Stomach (tissue), 9 donors: ENCODE results near the gene RPS6KL1. TPM values are rescaled to one million over a fixed set of nuclear protein-coding genes. Genes with fewer than 3 reads are reported as not detected.

Experiments used
- DNase-seq, 2 donors: peaks; one replicate each; pipeline versions ENCODE4 v3.0.0 to v3.0.0-alpha.2; 2013 to 2019
- H3K27ac ChIP-seq, 5 donors: fragments of 200-600 bp in 4 of 5; sonication (generic) in 4 of 5; one replicate each; pipeline ENCODE4 v1.5.1; 2013 to 2019; ENCODE audit warnings: mild to moderate bottlenecking in 1 of 5, moderate library complexity in 1 of 5
- H3K27me3 ChIP-seq, 3 donors: fragments of 200-600 bp; sonication (generic); one replicate each; pipeline ENCODE4 v1.5.1; 2017 to 2019; ENCODE audit warnings: mixed run types in 1 of 3
- H3K36me3 ChIP-seq, 4 donors: fragments of 200-600 bp; sonication (generic); 1 replicate in 3 of 4; 2 replicates in 1 of 4; pipeline ENCODE4 v1.5.1; 2016 to 2019
- H3K4me1 ChIP-seq, 4 donors: fragments of 200-600 bp; sonication (generic); one replicate each; pipeline ENCODE4 v1.5.1; 2016 to 2019
- H3K4me3 ChIP-seq, 4 donors: fragments of 200-600 bp; sonication (generic) in 3 of 4; one replicate each; pipeline ENCODE4 v1.5.1; 2016 to 2019; ENCODE audit warnings: mild to moderate bottlenecking in 1 of 4
- H3K9me3 ChIP-seq, 4 donors: fragments of 200-600 bp; sonication (generic); one replicate each; pipeline ENCODE4 v1.5.1; 2016 to 2019
- CTCF ChIP-seq, 7 experiments: fragments of 450-650 bp in 4 of 7; fragments of 200-600 bp in 3 of 7; sonication (generic) in 3 of 7; IDR thresholded peaks; one replicate each; pipeline ENCODE4 v1.5.1; 2016 to 2019; ENCODE audit warnings: antibody characterized with exemption in 7 of 7, control low read depth in 2 of 7, mild to moderate bottlenecking in 1 of 7
- EP300 ChIP-seq: sonication (generic); formaldehyde crosslinking; IDR thresholded peaks from one replicate; pipeline ENCODE4 v1.6.1; 2017; ENCODE audit warnings: antibody characterized with exemption
- POLR2A ChIP-seq, 4 donors: fragments of 450-650 bp; IDR thresholded peaks; one replicate each; pipeline ENCODE4 v1.6.1; 2016; ENCODE audit warnings: antibody characterized with exemption in 4 of 4, control low read depth in 2 of 4, mild to moderate bottlenecking in 1 of 4, moderate library complexity in 1 of 4
- POLR2AphosphoS5 ChIP-seq, 3 donors: sonication (generic); formaldehyde crosslinking; IDR thresholded peaks; one replicate each; pipeline ENCODE4 v1.6.1; 2016; ENCODE audit warnings: antibody characterized with exemption in 3 of 3
- WGBS, 5 donors: extraction: QIAGEN DNeasy Blood & Tissue Kit in 3 of 5; methylation state at CpG; one replicate each; pipeline versions ENCODE4 v1.1.5 to v1.1.7; 2013 to 2018; 5-methylcytosine and 5-hydroxymethylcytosine counted together
- intact Hi-C: fragments of 100-400 bp; cut with DNase I; formaldehyde crosslinking; loops from one replicate; pipeline ENCODE4 v1.15.1; 2023; ENCODE audit warnings: low total_unique reads
- polyA plus RNA-seq, 3 donors: library from polyadenylated mRNA; stranded (reverse); fragments of 200-250 nt; gene quantifications; one replicate each; pipeline ENCODE4 v1.2.3, GENCODE V29; 2013
- total RNA-seq, 5 donors: library from RNA; depleted of rRNA; stranded (reverse); fragments of >200 nt; gene quantifications; one replicate each; pipeline versions ENCODE4 v1.1.0 to v1.2.3, GENCODE V29; 2014 to 2016
- donor health status: healthy with polysubstance abuse.
- donor health status: Bipolar disorder and iron deficiency.
- donor health status: healthy.

Gene RPS6KL1
- total and polyA plus RNA-seq, 8 donors = 0.92 to 2.5 (median 2.0) TPM; not detected in 3

- TF ChIP-seq EP300 (no peak), POLR2A (IDR thresholded peaks at IDR 0.05) (no peak)
These were observed 56.2 kb downstream of the RPS6KL1 start for GRCh38 chr14:74866708-74867389.

GRCh38 chr14:74865156-74865555, 57.9 kb downstream of the RPS6KL1 start:
- 83 to 92% (median 88%) methylated on average over 5 of the region's 5 CpGs for WGBS, 5 donors
- Histone ChIP-seq H3K36me3 (no peaks in the 10 kb centered on the region), H3K27ac (no peak overlapping the region), H3K9me3 (no peaks in the 10 kb centered on the region), H3K4me3 (no peak overlapping the region), H3K27me3 (peaks cover 0 to 7% (median 0%) of the 10 kb centered on the region in 3 donors), H3K4me1 (peaks cover 0 to 14% (median 7%) of the 10 kb centered on the region in 4 donors)
- intact Hi-C loops = no loop called here
- no peak for DNase-seq
- TF ChIP-seq POLR2A (IDR thresholded peaks at IDR 0.05) (no peak), EP300 (no peak), CTCF (IDR thresholded peaks at IDR 0.05) (no peak), POLR2AphosphoS5 (IDR thresholded peaks at IDR 0.05) (no peak)

More at GRCh38 chr14:74866708-74867389, 56.2 kb downstream of the RPS6KL1 start:
- WGBS, 5 donors = 73 to 87% (median 79%) methylated on average over 3 of the region's 3 CpGs
- H3K4me1 ChIP-seq = peaks cover 0 to 4% (median 0%) of the 10 kb centered on the region in 4 donors
- no peaks in the 10 kb centered on the region for H3K9me3 ChIP-seq
- H3K4me3 ChIP-seq = no peak overlapping the region
- peaks cover 0 to 7% (median 0%) of the 10 kb centered on the region in 3 donors for H3K27me3 ChIP-seq
- no peak overlapping the region for H3K27ac ChIP-seq
- intact Hi-C loops = no loop called here
- H3K36me3 ChIP-seq = no peaks in the 10 kb centered on the region
- DNase-seq = no peak

- no peak for DNase-seq
- peaks cover 0 to 7% (median 0%) of the 10 kb centered on the region in 3 donors for H3K27me3 ChIP-seq
- H3K27ac ChIP-seq = no peak overlapping the region
- WGBS, 5 donors = 78 to 87% (median 84%) methylated on average over 9 of the region's 9 CpGs
- no peaks in the 10 kb centered on the region for H3K36me3 ChIP-seq
- peaks cover 0 to 16% (median 7%) of the 10 kb centered on the region in 4 donors for H3K4me1 ChIP-seq
- intact Hi-C loops = loop anchor here (5.0 kb wide), 1 partner anchor 43 kb away; no protein-coding TSS in a partner anchor
- no peaks in the 10 kb centered on the region for H3K9me3 ChIP-seq
- no peak for TF ChIP-seq POLR2AphosphoS5 (IDR thresholded peaks at IDR 0.05)
- TF ChIP-seq CTCF (IDR thresholded peaks at IDR 0.05) = no peak
- TF ChIP-seq POLR2A (IDR thresholded peaks at IDR 0.05) = no peak
- TF ChIP-seq EP300 = no peak
- H3K4me3 ChIP-seq = no peak overlapping the region
These were observed 58.9 kb downstream of the RPS6KL1 start for GRCh38 chr14:74864198-74864597.

- 74 to 84% (median 77%) methylated on average over 5 to 9 of the region's 9 CpGs for WGBS, 5 donors
- Histone ChIP-seq H3K4me3 (no peak overlapping the region), H3K27ac (no peak overlapping the region), H3K27me3 (peaks cover 0 to 7% (median 0%) of the 10 kb centered on the region in 3 donors), H3K9me3 (no peaks in the 10 kb centered on the region), H3K4me1 (peaks cover 0 to 16% (median 7%) of the 10 kb centered on the region in 4 donors), H3K36me3 (no peaks in the 10 kb centered on the region)
- no peak for TF ChIP-seq EP300
- no peak for TF ChIP-seq POLR2AphosphoS5 (IDR thresholded peaks at IDR 0.05)
- TF ChIP-seq POLR2A (IDR thresholded peaks at IDR 0.05) = no peak
- no peak for TF ChIP-seq CTCF (IDR thresholded peaks at IDR 0.05)
- intact Hi-C loops = loop anchor here (5.0 kb wide), 1 partner anchor 44 kb away; no protein-coding TSS in a partner anchor
- DNase-seq = no peak
These were observed 59.8 kb downstream of the RPS6KL1 start for GRCh38 chr14:74863274-74863673.

GRCh38 chr14:74861734-74862090, 61.3 kb downstream of the RPS6KL1 start:
- WGBS, 5 donors = 67 to 77% (median 74%) methylated on average over 3 of the region's 3 CpGs
- no peak overlapping the region for H3K4me3 ChIP-seq
- no peak for DNase-seq
- H3K27me3 ChIP-seq = peaks cover 0 to 7% (median 0%) of the 10 kb centered on the region in 3 donors
- peaks cover 0 to 12% (median 7%) of the 10 kb centered on the region in 4 donors for H3K4me1 ChIP-seq
- TF ChIP-seq POLR2AphosphoS5 (IDR thresholded peaks at IDR 0.05) (no peak), CTCF (IDR thresholded peaks at IDR 0.05) (no peak), POLR2A (IDR thresholded peaks at IDR 0.05) (no peak), EP300 (no peak)
- intact Hi-C loops = loop anchor here (5.0 kb wide), 1 partner anchor 46 kb away; no protein-coding TSS in a partner anchor
- H3K36me3 ChIP-seq = no peaks in the 10 kb centered on the region
- H3K9me3 ChIP-seq = no peaks in the 10 kb centered on the region
- no peak overlapping the region for H3K27ac ChIP-seq
